Measurements from ENCODE around the gene RBMS2.

RBMS2 gene

GRCh38 chr12:56589783-56590182 is 68.2 kb downstream of the RBMS2 start:
- DNase-seq: no peak

GRCh38 chr12:56590237-56590830 is 68.7 kb downstream of the RBMS2 start:
- peak in 1 of 5 donors; percentile 15 for DNase-seq

DNA sequence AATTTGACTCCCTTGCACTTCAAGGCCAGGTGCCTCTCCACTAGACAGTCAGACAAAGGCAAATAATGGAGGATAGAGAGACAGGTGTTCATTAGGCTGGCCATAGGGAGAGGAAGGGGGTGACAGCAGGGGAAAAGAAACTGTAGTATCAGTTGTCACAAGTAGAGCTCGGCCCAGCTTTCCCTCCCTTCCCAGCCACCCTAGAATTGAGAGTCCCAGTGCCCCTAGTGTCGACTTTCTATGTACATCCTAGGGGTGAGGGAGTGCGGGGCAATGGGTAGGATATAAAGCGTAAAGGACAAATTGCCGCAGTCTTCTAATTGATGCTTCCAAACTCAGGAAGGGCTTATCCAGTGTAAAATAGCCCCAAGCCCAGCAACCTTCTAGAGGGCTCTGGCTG is 69.5 kb downstream of the RBMS2 start:
- DNase-seq: no peak

GRCh38 chr12:56591961-56592360 is 70.3 kb downstream of the RBMS2 start:
- DNase-seq: no peak

- DNase-seq: peak; percentile 34 to 51 (median 41)
These were observed 72.4 kb downstream of the RBMS2 start for GRCh38 chr12:56593909-56594621.

DNA sequence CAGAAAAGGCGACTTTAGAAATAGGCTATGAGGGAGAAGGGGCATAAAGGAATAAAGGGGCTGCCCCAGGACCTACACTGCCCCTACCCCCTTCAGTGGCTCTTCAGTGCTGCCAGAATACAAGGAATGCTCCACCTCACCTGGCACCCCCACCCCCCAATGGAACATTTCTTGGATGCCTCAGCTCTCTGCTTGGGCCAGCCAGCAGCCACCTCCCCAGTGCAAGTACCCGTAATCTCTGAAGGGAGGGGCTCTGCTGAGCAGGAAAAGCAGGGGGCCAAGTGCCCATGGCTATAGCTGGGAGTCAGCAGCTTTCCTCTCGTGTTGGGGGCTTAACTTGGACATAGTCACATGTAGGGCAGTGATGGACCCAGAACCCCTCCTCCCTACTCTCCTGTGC is 75.2 kb downstream of the RBMS2 start:
- DNase-seq: no peak

DNA sequence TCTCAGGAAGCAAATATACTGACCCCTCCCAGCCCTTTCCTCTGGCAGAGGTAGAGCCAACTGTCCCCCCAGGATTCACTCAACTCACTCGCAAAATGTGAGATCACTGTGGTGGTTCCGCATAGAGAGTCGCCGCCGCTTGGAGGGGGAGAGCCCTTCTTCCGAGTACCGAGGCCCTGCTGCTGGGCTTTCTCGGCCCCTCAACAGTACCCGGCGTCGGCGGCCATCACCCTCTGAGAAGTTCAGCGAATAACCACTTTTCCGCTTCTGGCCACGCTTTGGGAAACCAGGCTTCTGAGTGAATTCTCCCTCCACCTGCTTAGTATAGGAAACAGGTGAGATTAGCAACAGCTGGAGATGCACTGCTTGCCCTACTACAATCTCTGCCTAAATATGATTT is 77.4 kb downstream of the RBMS2 start:
- DNase-seq: no peak

DNA sequence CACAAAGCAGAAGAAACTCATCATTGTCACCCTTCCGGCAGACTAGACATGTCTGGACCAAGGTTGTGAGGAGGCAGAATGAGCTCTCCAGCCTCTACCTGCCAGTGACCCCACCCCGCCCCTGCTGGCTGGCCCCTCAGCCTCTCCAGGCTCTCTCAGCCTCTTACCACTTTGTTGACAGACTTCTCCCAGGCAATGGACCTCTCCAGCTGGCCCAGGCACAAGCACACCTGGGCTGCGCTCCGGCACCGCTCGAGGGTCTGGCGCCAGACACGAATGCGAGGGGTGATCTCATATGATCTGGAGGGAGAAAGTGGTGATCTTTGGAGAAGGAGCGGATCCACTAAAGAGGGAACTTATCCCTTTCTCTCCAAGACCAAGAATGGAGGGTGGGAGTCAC is 78.2 kb downstream of the RBMS2 start:
- DNase-seq: no peak

DNA sequence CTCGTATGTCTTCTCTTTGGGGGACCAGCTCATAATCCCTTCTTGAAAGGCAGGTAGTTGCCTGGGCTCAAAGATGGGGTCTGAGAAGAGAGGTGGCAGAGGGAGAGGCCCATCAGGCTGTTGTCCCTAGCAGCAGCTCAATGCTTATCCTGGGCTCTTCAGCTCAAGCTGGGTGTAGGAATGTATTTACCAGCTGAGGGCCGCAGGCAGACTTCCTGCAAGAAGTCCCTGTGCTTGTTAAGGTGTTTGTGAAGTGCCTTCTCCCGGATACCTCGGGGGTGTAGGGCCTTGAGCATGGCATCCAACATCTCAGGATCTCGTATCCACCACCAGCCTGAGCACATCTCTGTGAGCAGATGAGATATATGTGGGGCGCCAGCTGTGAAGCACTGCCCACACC is 79.1 kb downstream of the RBMS2 start:
- DNase-seq: no peak

DNA sequence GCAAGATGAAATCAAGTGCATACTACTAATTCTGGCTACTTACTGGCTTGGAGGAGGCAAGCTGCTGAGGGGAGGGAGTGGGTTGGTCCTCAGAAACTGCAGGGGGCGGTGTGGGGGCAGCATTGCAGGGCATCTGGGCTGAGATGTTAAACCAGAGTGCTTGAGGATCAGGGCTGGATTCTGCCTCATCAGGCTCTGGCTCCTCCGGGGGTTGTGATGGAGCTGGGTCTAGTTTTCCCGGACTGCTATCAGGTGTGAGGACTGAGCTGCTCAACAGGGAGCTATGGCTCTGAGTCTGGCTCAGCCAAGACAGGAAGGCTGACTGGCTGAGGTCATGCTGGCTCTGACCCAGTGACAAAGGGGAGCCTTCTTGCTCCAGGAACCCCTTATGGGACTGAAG is 79.9 kb downstream of the RBMS2 start:
- DNase-seq: peak in 2 of 5 donors; percentile 13 to 19

GRCh38 chr12:56602239-56602638 is 80.6 kb downstream of the RBMS2 start:
- DNase-seq: no peak

- no peak for DNase-seq
These were observed 82.7 kb downstream of the RBMS2 start for GRCh38 chr12:56604355-56604754.

GRCh38 chr12:56614627-56615026 is 93.0 kb downstream of the RBMS2 start:
- no peak for DNase-seq

GRCh38 chr12:56616244-56616643 is 94.6 kb downstream of the RBMS2 start:
- DNase-seq: no peak

- DNase-seq: no peak
These were observed 95.3 kb downstream of the RBMS2 start for GRCh38 chr12:56616925-56617324.

GRCh38 chr12:56622535-56622934 is 100.9 kb downstream of the RBMS2 start:
- DNase-seq: no peak

DNA sequence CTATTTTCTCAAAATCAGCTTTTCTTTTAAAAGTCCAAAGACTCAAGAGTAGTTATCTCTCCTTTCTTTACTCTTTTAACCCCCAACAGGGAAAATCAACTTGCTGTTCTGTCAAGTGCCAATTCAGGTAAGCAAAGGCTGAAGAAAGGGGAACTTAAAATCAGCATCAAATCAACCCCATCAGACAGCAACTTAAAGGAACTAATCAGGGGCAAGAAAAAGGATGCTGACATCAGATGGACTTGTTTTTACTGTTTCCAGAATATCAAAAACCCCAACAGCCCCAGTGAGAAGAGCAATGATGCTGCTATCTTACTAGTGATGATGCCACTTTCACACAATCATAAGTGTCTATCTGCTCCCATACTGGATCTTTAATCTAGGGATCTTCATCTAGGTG is 105.1 kb downstream of the RBMS2 start:
- DNase-seq: no peak

- peak; percentile 35 to 69 (median 58) for DNase-seq
These were observed 107.2 kb downstream of the RBMS2 start for GRCh38 chr12:56628671-56629458.

- DNase-seq: peak in 4 of 5 donors; percentile 27 to 53 (median 41)
These were observed 108.0 kb downstream of the RBMS2 start for GRCh38 chr12:56629459-56630179.

DNA sequence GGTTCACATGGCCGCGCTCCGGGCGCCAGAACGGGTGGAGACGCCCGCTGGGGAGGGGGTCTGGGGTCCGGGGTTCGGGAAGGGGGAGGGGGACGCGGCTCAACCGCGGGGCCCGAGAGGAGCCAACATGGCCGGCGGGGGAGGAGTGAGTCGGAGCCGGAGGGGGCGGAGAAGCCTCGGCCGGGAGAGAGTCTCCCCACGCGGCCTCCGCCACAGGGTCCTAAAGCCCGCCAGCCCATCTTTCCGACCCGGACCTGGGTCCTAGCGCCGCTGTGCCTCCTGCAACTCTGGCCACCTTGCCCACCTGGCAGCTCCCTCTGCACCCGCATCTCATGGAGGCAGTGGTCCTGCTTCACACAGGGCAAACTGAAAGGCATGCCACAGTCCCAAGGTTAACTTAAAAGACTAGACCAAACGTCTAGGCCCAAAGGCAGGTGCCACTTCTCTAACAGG is 108.6 kb downstream of the RBMS2 start, which contains the start of gene BAZ2A:
Gene BAZ2A, minus strand, starts transcription at position 147 of the 453 bp plus-strand sequence. CDS start 12,796 bp downstream, outside the sequence.
- DNase-seq: peak; percentile 71 to 85 (median 77)

DNA sequence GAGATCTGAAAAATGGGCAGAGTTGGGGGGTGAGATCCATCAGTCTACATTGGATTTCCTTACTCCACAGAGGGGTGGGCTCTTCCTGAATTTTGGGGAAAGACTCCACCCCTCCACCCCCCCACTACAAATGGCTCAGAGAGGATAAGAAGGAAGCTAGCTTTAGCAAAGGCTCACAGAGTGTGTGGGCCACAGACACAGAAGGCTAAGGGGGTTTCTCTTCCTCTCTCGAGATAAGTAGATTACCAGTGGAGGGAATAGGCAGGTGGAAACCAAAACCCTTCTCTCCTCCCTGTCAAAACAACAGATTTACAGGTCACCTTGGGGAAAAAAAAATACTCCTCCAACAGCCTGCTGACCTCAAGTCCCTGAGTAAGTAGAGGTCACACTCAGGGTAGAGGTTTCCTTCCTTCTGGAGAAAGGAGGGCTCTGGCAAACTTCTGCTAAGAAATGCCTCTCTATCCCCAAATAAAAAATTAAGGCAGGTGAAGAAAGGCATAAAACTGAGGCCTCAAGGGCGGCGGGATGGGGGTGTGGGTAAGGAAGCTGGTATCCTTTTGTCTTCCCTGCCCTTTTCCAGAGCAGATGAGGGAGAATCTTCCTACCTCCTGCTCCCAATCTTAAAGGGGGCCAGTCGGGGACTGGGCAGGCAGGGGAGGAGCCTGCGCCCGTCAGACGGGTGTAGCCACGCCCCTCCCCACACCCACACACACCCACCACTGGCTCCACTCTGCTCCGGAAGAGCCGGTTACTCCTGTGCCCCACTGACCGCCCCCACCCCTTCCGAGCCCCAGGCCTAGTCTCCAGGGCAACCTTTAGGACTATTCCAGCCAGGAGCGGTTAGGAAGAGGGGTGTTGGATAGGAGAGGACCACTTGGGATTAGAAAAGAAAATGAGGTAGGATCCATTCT is 110.4 kb downstream of the RBMS2 start:
- peak; percentile 33 to 62 (median 38) for DNase-seq

Data from T-helper 1 cell (primary cell).